ENCODE data around the gene SLCO1A2. TPM values are rescaled to one million over a fixed set of nuclear protein-coding genes. Genes with fewer than 3 reads are reported as not detected.
"Not testable (repeated sequence)": the region's sequence is repeated elsewhere in the genome, so short reads cannot be mapped to it uniquely, and the experiment has no call there.

Gene SLCO1A2, protein sequence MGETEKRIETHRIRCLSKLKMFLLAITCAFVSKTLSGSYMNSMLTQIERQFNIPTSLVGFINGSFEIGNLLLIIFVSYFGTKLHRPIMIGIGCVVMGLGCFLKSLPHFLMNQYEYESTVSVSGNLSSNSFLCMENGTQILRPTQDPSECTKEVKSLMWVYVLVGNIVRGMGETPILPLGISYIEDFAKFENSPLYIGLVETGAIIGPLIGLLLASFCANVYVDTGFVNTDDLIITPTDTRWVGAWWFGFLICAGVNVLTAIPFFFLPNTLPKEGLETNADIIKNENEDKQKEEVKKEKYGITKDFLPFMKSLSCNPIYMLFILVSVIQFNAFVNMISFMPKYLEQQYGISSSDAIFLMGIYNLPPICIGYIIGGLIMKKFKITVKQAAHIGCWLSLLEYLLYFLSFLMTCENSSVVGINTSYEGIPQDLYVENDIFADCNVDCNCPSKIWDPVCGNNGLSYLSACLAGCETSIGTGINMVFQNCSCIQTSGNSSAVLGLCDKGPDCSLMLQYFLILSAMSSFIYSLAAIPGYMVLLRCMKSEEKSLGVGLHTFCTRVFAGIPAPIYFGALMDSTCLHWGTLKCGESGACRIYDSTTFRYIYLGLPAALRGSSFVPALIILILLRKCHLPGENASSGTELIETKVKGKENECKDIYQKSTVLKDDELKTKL
- total RNA-seq = 9.2 TPM
- long read RNA-seq, partial matches to known transcripts = 1 of 2 reads
- long read RNA-seq, other reads (novel, unspliced or antisense) = 1 of 2 reads

DNA sequence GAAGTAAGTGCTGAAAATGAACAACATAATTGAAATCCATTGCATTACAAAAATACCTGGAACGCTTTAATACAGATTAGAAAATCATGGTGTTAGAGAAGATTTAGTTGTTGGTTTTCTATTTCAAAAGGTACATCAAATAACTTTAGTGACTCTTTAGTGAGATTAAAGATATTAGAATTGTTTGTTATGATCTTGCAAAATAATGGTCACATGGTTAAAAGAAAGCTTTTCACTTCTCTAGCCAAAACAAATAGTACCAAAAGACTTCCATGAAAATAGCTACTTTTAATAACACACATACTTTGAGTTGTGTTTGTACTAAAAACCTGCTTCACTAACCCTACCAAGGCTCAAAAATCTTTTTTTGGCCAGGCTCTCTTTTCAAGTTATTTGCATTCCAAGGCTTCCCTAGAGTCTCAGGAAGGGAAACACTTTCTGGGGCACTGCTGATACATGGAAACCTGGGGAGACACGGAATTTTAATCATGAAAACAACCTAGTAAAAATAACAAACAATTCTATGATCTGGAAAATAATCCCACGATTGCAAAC, at the start of gene SLCO1A2:
Gene SLCO1A2 (minus strand): TSS at position 147 of the 555 bp plus-strand sequence. CDS start 270 bp downstream, outside the sequence.
- H3K4me3 ChIP-seq = no peak within 1 kb of the TSS
- no peak for DNase-seq
- peak; percentile 37 for ATAC-seq

DNA sequence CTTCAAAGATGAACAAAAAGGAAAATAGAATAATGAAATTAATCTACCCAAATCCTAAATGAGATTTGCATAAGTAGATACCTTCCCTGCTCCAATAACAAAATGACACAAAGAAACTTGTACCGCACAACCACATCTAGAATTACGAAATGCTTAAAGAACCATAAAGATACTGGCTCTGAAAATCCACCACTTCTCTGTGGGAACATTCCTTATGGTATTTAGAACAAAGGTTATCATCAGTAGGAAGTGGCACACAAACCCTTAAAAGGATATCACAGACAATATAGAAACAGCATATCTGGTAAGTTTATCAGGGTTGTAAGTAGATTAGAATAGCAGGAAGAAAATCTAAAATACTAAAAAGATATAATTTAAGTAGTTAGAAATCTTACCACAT, 49.5 kb upstream of the SLCO1A2 start:
- intact Hi-C loops (cut with DNase I) = no loop called here
- no peak for DNase-seq
- no peak for ATAC-seq
- no peaks in the 10 kb centered on the region for H3K27me3 ChIP-seq
- H3K4me3 ChIP-seq = no peak overlapping the region
- no peaks in the 10 kb centered on the region for H3K4me1 ChIP-seq
- TF ChIP-seq, protein P1, sequence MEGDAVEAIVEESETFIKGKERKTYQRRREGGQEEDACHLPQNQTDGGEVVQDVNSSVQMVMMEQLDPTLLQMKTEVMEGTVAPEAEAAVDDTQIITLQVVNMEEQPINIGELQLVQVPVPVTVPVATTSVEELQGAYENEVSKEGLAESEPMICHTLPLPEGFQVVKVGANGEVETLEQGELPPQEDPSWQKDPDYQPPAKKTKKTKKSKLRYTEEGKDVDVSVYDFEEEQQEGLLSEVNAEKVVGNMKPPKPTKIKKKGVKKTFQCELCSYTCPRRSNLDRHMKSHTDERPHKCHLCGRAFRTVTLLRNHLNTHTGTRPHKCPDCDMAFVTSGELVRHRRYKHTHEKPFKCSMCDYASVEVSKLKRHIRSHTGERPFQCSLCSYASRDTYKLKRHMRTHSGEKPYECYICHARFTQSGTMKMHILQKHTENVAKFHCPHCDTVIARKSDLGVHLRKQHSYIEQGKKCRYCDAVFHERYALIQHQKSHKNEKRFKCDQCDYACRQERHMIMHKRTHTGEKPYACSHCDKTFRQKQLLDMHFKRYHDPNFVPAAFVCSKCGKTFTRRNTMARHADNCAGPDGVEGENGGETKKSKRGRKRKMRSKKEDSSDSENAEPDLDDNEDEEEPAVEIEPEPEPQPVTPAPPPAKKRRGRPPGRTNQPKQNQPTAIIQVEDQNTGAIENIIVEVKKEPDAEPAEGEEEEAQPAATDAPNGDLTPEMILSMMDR (IDR thresholded peaks at IDR 0.05) = no peak
- no peaks in the 10 kb centered on the region for H3K36me3 ChIP-seq
- no peak overlapping the region for H3K27ac ChIP-seq
- H3K9me3 ChIP-seq = no peaks in the 10 kb centered on the region

More for the DNA sequence above, at the start of gene SLCO1A2:
- intact Hi-C loops (cut with DNase I) = no loop called here
- TF ChIP-seq, protein P1 (IDR thresholded peaks at IDR 0.05) = no peak
- Histone ChIP-seq H3K27me3 (no peaks in the 10 kb centered on the region), H3K36me3 (no peaks in the 10 kb centered on the region), H3K4me1 (no peaks in the 10 kb centered on the region), H3K27ac (no peak within 1 kb of the TSS), H3K9me3 (no peaks in the 10 kb centered on the region)

DNA sequence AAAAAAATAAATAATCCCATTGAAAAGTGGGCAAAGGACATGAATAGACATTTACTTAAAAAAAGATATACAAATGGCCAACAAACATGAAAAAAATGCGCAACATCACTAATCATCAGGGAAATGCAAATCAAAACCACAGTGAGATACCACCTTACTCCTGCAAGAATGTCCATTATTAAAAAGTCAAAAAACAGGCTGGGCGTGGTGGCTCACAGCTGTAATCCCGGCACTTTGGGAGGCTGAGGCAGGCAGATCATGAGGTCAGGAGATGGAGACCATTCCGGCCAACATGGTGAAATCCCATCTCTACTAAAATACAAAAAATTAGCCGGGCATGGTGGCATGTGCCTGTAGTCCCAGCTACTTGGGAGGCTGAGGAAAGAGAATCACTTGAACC, 46.6 kb upstream of the SLCO1A2 start:
- H3K27ac ChIP-seq; DNase-seq; H3K4me3 ChIP-seq; H3K27me3 ChIP-seq; H3K9me3 ChIP-seq; H3K36me3 ChIP-seq; ATAC-seq; intact Hi-C loops (cut with DNase I); H3K4me1 ChIP-seq: not testable (repeated sequence)

DNA sequence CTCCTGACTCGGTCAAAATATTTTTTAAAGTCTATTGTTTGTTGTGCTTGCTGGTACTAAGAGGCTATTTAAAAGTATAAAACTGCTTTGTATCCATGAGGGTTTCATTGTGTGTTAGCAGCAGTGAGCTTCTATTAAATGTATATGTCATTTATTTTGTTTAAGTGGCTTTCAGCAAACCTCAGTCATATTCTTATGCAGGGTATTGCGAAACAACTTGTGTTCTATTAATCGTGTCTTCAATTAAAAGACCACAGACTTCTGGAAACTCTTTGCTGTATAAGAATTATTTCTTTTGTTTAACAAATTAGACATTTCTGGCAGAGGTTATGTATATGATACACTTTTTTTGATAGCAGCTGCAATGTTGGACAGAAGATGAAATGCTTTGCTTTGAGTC, 44.5 kb upstream of the SLCO1A2 start:
- intact Hi-C loops (cut with DNase I) = no loop called here
- Histone ChIP-seq H3K27ac (no peak overlapping the region), H3K4me3 (no peak overlapping the region), H3K4me1 (no peaks in the 10 kb centered on the region), H3K27me3 (no peaks in the 10 kb centered on the region), H3K36me3 (no peaks in the 10 kb centered on the region), H3K9me3 (no peaks in the 10 kb centered on the region)
- no peak for ATAC-seq
- no peak for DNase-seq
- TF ChIP-seq, protein P1 (IDR thresholded peaks at IDR 0.05) = no peak

DNA sequence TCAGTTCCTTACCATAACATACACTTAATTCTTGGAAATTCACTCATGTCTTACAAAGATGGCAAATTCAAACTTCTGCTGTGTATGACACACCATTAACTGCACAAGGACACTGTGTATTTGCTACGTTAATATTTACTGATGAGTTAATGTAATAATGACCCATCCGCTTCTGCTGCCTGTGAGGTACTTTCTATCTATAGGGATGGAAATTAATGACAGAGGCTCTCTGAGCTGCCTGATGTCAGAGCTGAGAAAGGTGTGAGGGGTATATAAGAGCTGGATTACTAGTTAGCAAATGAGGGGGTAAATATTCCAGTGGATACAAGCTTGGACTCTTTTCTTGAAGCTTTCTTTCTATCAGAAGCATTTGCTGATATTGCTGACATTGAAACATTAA, 37.9 kb upstream of the SLCO1A2 start, which contains the start of gene IAPP:
Gene IAPP (plus strand): TSS at position 301 of the 400 bp plus-strand sequence. CDS start 450 bp downstream, outside the sequence.
- intact Hi-C loops (cut with DNase I) = no loop called here
- no peak for DNase-seq

More for the DNA sequence above, 37.9 kb upstream of the SLCO1A2 start, which contains the start of gene IAPP:
- no peak within 1 kb of the TSS for H3K4me3 ChIP-seq
- no peak for ATAC-seq
- no peaks in the 10 kb centered on the region for H3K4me1 ChIP-seq
- TF ChIP-seq, protein P1 (IDR thresholded peaks at IDR 0.05) = no peak
- no peak within 1 kb of the TSS for H3K27ac ChIP-seq
- no peaks in the 10 kb centered on the region for H3K27me3 ChIP-seq
- H3K9me3 ChIP-seq = no peaks in the 10 kb centered on the region
- H3K36me3 ChIP-seq = no peaks in the 10 kb centered on the region
